K562 (cell line): Measurements from ENCODE around the gene BLM. TPM values are rescaled to one million over a fixed set of nuclear protein-coding genes. Genes with fewer than 3 reads are reported as not detected.
A peak's percentile ranks its signal among the peaks of the same experiment; 100 is the strongest.

Source experiments
- ATAC-seq: fragments of 200-7000 bp; cut with Tn5 transposase; 3 replicates; pipeline ENCODE4 v1.9.1; 2020; ENCODE audit warnings: moderate library complexity
- BruUV-seq: library from RNA; stranded (reverse); fragments of 400-500 nt; replicated peaks from 2 replicates; lab custom pipeline; 2021; lab: Mats Ljungman, UMichigan
- CTCF ChIA-PET: fragments of 300-600 bp; formaldehyde crosslinking; extraction: SDS; loops from one replicate; lab custom pipeline; 2021; ENCODE audit warnings: low intra/inter-chr PET ratio; lab: Yijun Ruan, JAX
- POLR2A ChIA-PET: fragments of 300-600, 350-650 bp; sonication (Branson Sonifier 250); formaldehyde crosslinking; extraction: SDS; loops from one replicate; lab custom pipeline; 2021; ENCODE audit warnings: antibody characterized with exemption, inconsistent platforms; lab: Yijun Ruan, JAX
- DNase-seq, 4 experiments: peaks; one replicate each; pipeline versions ENCODE4 v3.0.0 to v3.0.0-alpha.2; 2011 to 2018; ENCODE audit warnings: low spot score in 3 of 4, mixed read lengths in 3 of 4; ENCODE audit errors: extremely low read depth in 1 of 4
- FAIRE-seq: peaks from 2 replicates; lab custom pipeline; 2011; peaks lifted over from hg19 to GRCh38; lab: Jason Lieb, UNC
- H2AFZ ChIP-seq: 2 replicates; pipeline ENCODE4 v1.6.0; 2011; ENCODE audit warnings: low read depth, low read length, control low read depth, inconsistent platforms
- H3K27ac ChIP-seq: fragments of 200-600 bp; 3 replicates; pipeline ENCODE4 v1.8.0; 2011; ENCODE audit warnings: low read depth, mild to moderate bottlenecking, control low read depth, inconsistent platforms, low read length, moderate library complexity, mixed read lengths; ENCODE audit errors: extremely low read depth
- H3K27me3 ChIP-seq, 2 experiments: fragments of 300-600 bp in 1 of 2; 2 replicates in 1 of 2; 3 replicates in 1 of 2; pipeline versions ENCODE4 v1.6.0 to v1.8.0; 2011; ENCODE audit warnings: inconsistent platforms in 2 of 2, low read length in 2 of 2, mild to moderate bottlenecking in 1 of 2, mixed read lengths in 1 of 2, moderate library complexity in 1 of 2; ENCODE audit not compliant: control insufficient read depth in 2 of 2, insufficient read depth in 2 of 2
- H3K36me3 ChIP-seq: fragments of 300-600 bp; 3 replicates; pipeline ENCODE4 v1.8.0; 2011; ENCODE audit warnings: mild to moderate bottlenecking, low read length, inconsistent platforms; ENCODE audit not compliant: control insufficient read depth, insufficient read depth
- H3K4me1 ChIP-seq, 2 experiments: fragments of 200-600 bp in 1 of 2; replicated peaks in 1 of 2; 2 replicates in 1 of 2; 3 replicates in 1 of 2; pipeline versions ENCODE4 v1.5.1 to v1.8.0; 2011; ENCODE audit warnings: inconsistent platforms in 2 of 2, low read length in 2 of 2, mild to moderate bottlenecking in 1 of 2, mixed read lengths in 1 of 2, moderate library complexity in 1 of 2; ENCODE audit not compliant: control insufficient read depth in 2 of 2, insufficient read depth in 2 of 2
- H3K4me2 ChIP-seq: 2 replicates; pipeline ENCODE4 v1.6.1; 2011; ENCODE audit warnings: low read length, control low read depth, inconsistent platforms, mixed read lengths; ENCODE audit not compliant: insufficient read depth
- H3K4me3 ChIP-seq: fragments of 200-600 bp; sonication (generic), shearing (Covaris generic); 2 replicates; pipeline ENCODE4 v1.5.1; 2016; ENCODE audit warnings: control low read depth, inconsistent platforms
- H3K79me2 ChIP-seq: fragments of 200-600 bp; 3 replicates; pipeline ENCODE4 v1.8.0; 2011; ENCODE audit warnings: low read length, inconsistent platforms; ENCODE audit not compliant: control insufficient read depth, insufficient read depth
- H3K9ac ChIP-seq, 2 experiments: 2 replicates each; pipeline versions ENCODE4 v1.6.0 to v1.6.1; 2011; ENCODE audit warnings: low read depth in 2 of 2, low read length in 2 of 2, control low read depth in 1 of 2, inconsistent platforms in 1 of 2, mild to moderate bottlenecking in 1 of 2, mixed read lengths in 1 of 2; ENCODE audit not compliant: insufficient read depth in 1 of 2
- H3K9me1 ChIP-seq: one replicate; pipeline ENCODE4 v1.6.0; 2011; ENCODE audit warnings: inconsistent platforms, mild to moderate bottlenecking, low read length, moderate library complexity; ENCODE audit not compliant: control insufficient read depth, insufficient read depth
- H3K9me3 ChIP-seq: replicated peaks from 2 replicates; pipeline ENCODE4 v1.5.1; 2011; ENCODE audit warnings: low read depth, low read length, inconsistent platforms; ENCODE audit not compliant: control insufficient read depth, insufficient read depth
- H4K20me1 ChIP-seq: replicated peaks from 2 replicates; pipeline ENCODE4 v1.6.1; 2011; ENCODE audit warnings: low read length, inconsistent platforms, mixed read lengths; ENCODE audit not compliant: control insufficient read depth, insufficient read depth
- RAD21 ChIP-seq, 2 experiments: fragments of 250-450 bp in 1 of 2; fragments of 450-650 bp in 1 of 2; sonication (Bioruptor Pico) in 1 of 2; formaldehyde crosslinking in 1 of 2; IDR thresholded peaks in 1 of 2; conservative IDR thresholded peaks in 1 of 2; 2 replicates each; pipeline versions ENCODE4 v1.4.0 to v1.8.0; 2020 to 2022; ENCODE audit warnings: mild to moderate bottlenecking in 2 of 2, moderate library complexity in 1 of 2
- RBM25 ChIP-seq: fragments of 200-400 bp; formaldehyde crosslinking; IDR thresholded peaks from 2 replicates; pipeline ENCODE4 v1.6.1; 2018; ENCODE audit warnings: low read length, low read depth, moderate library complexity; ENCODE audit not compliant: severe bottlenecking
- RUNX1 ChIP-seq: sonication (generic); IDR thresholded peaks from 2 replicates; pipeline ENCODE4 v1.6.1; 2016; ENCODE audit warnings: antibody characterized with exemption, low read depth
- SOX6 ChIP-seq: fragments of 450-650 bp; IDR thresholded peaks from 2 replicates; pipeline ENCODE4 v1.6.1; 2014; ENCODE audit warnings: mild to moderate bottlenecking
- ZNF444 ChIP-seq: fragments of 250-450 bp; sonication (Bioruptor Pico); IDR thresholded peaks from 2 replicates; pipeline ENCODE4 v1.4.0; 2020; ENCODE audit warnings: mild to moderate bottlenecking, moderate library complexity
- WGBS: fragments of 100-300 bp; shearing (Covaris generic); methylation state at CpG from one replicate; pipeline ENCODE4 v1.1.6; 2016; ENCODE audit warnings: low coverage, mixed read lengths; ENCODE audit not compliant: insufficient coverage; ENCODE audit errors: missing lambda C conversion rate; 5-methylcytosine and 5-hydroxymethylcytosine counted together
- in situ Hi-C: fragments of 300-500 bp; cut with MboI; formaldehyde crosslinking; loops from 4 replicates; pipeline ENCODE4 v1.15.0; 2018; ENCODE audit warnings: inconsistent platforms, mixed read lengths
- intact Hi-C: fragments of 100-400 bp; cut with micrococcal nuclease; formaldehyde crosslinking; loops from 2 replicates; pipeline ENCODE4 v1.14.2; 2022
- polyA plus RNA-seq, 8 experiments: library from polyadenylated mRNA; depleted of rRNA in 4 of 8; stranded (reverse) in 5 of 8; unstranded in 3 of 8; fragments of >200 nt; fragmentation: Nextera tagmentation in 2 of 8; fragmentation: Illumina TruSeq in 1 of 8; extraction: Ambion mirVana in 2 of 8; extraction: Trizol in 1 of 8; gene quantifications; 2 replicates each; pipeline versions ENCODE4 v1.2.1 to v1.2.3, GENCODE V29; 2011 to 2014; ENCODE audit warnings: inconsistent platforms in 1 of 8, missing spikeins in 1 of 8
- total RNA-seq, 7 experiments: library from RNA; depleted of rRNA in 6 of 7; stranded (reverse); fragments of >200 nt in 6 of 7; fragmentation: Illumina TruSeq in 2 of 7; extraction: Trizol in 2 of 7; gene quantifications; 2 replicates each; pipeline versions ENCODE4 v1.2.1 to v1.2.3, GENCODE V29; 2011 to 2021; ENCODE audit warnings: low replicate concordance in 1 of 7

BLM gene
- total and polyA plus RNA-seq, 9 of the 15 experiments (the other 6 are each of a cell fraction or from before 2014, with no cell fraction given), result 21.0 to 56.0 (median 43.9) TPM

DNA sequence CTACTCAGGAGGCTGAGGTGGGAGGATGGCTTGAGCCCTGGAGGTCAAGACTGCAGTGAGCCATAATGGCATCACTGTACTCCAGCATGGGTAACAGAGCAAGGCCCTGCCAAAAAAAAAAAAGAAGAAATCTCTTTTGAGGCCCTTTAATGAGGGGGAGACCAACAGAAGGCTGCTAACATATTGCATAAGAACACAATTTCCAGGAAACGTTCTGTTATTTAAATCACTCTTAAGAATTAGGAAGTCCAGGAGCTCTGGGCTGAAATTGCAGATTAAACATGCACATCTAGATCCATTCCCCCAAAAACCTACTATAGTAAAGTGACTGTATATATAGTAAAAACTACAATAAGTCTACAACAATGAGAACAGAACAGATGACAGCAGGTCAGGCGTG is 16.1 kb upstream of the BLM start (continued):
- no peak for TF ChIP-seq RUNX1

DNA sequence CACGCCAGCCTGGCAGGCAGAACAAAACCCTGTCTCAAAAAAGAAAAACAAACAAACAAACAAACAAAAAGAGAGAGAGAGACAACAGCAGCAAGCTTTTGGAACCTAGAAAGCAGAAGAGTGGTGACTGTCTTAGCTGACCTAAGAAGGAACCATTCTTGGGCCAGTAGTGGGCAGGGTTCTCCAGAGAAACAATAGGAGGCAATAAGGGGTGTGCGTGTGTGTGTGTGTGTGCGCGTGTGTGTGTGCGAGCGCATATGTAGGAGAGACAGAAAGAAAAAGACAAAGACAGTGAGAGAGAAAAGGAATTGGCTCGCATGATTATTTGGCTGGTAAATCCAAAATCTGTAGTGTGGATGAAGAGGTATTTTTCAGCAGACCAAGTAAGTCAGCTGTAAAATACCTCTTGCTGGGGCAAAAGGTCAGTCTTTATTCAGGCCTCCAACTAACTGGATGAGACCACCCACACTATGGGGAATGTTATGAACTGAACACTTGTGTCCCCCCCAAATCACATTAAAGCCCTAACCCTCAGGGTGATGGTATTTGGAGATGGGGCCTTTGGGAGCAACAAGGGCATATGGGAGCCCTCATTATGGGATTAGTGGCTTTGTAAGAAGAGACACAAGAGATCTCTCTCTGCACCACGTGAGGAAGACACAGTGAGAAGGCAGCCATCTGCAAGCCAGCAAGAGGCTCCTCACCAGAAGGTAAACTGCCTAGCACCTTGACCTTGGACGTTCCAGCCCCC is 15.1 kb upstream of the BLM start:
- DNase-seq (peak in 1 of 4 experiments; percentile 31), FAIRE-seq (no peak), ATAC-seq (peak; percentile 65)
- Histone ChIP-seq H2AFZ (no peak overlapping the region), H3K4me2 (no peak overlapping the region), H3K4me3 (no peak overlapping the region), H3K27ac (no peak overlapping the region), H4K20me1 (no peaks in the 10 kb centered on the region), H3K36me3 (no peaks in the 10 kb centered on the region), H3K79me2 (no peaks in the 10 kb centered on the region), H3K27me3 (no peaks in the 10 kb centered on the region), H3K9me1 (no peaks in the 10 kb centered on the region), H3K4me1 (no peaks in the 10 kb centered on the region; a peak in 1 of 5 replicates), H3K9me3 (peaks cover 6% of the 10 kb centered on the region), H3K9ac (no peak overlapping the region)
- ChIA-PET CTCF (interaction anchor here (0.7 kb wide), 1 partner anchor 147 kb away, joined by 5 read pairs; no protein-coding TSS in a partner anchor), POLR2A (interaction anchor here (0.5 to 1.2 kb wide), 3 partner anchors 16 to 184 kb away, joined by 3 to 4 read pairs (median 3); no protein-coding TSS in a partner anchor)
- TF ChIP-seq SOX6 (peak; percentile 27; the same call in 1 of the 2 replicates), RAD21 (CRISPR knock-in tag; conservative IDR thresholded peaks at IDR 0.05 in 1 of 2, IDR thresholded peaks at IDR 0.05 in 1 of 2) (peak in 1 of 2 experiments; percentile 43; a peak in 2 of 4 replicates), RBM25 (no peak), ZNF444 (CRISPR knock-in tag) (no peak)
- WGBS, result 80% methylated on average over 9 of the region's 9 CpGs
- in situ Hi-C loops (no loop called here), intact Hi-C loops (no loop called here)
- BruUV-seq, result no TSS peak
